ENCODE data around the gene DDAH1. TPM values are rescaled to one million over a fixed set of nuclear protein-coding genes. Genes with fewer than 3 reads are reported as not detected.

DDAH1 gene
- total and polyA plus RNA-seq, 2 of the 8 experiments (the other 6 are each of a cell fraction or from before 2014, with no cell fraction given) = 22.8 to 54.5 TPM

- H3K79me2 ChIP-seq (ENCODE audit: control insufficient read depth in 1 of 2, insufficient read depth in 2 of 2, low read length in 2 of 2) = no peaks in the 10 kb centered on the region
- H3K56ac ChIP-seq (replicated peaks; ENCODE audit: insufficient read length, low read depth, low read length) = no peak overlapping the region
- no peak overlapping the region for H3K23ac ChIP-seq (ENCODE audit: insufficient read length)
- H3K4me3 ChIP-seq (ENCODE audit: extremely low read depth in 1 of 4, insufficient read depth in 2 of 4, low read depth in 3 of 4, low read length in 4 of 4) = no peak overlapping the region
- H2AFZ ChIP-seq (ENCODE audit: low read length) = no peak overlapping the region
- ChIA-PET CTCF (ENCODE audit: partially characterized antibody) (interaction anchor here (0.8 to 1.5 kb wide), 3 partner anchors 7 to 28 kb away, joined by 3 to 4 read pairs (median 3); no protein-coding TSS in a partner anchor), POLR2A (ENCODE audit: partially characterized antibody) (no interaction called here)
- no peak overlapping the region for H3K4me2 ChIP-seq (ENCODE audit: insufficient read depth in 1 of 2, low read depth in 2 of 2, low read length in 2 of 2)
- H3K27me3 ChIP-seq (replicated peaks in 1 of 4; ENCODE audit: control insufficient read depth in 3 of 4, extremely low read depth in 1 of 4, insufficient read depth in 3 of 4, low read length in 3 of 4) = no peaks in the 10 kb centered on the region
- no peak overlapping the region for H2BK12ac ChIP-seq (ENCODE audit: low read depth, low read length)
- H3K27ac ChIP-seq (ENCODE audit: low read depth, low read length) = no peak overlapping the region
- H3K23me2 ChIP-seq (ENCODE audit: low read depth, low read length) = no peaks in the 10 kb centered on the region
- no peak overlapping the region for H4K8ac ChIP-seq (ENCODE audit: extremely low read depth, insufficient read depth, low read length)
- peaks cover 0 to 1% of the 10 kb centered on the region in 2 experiments for H4K20me1 ChIP-seq (replicated peaks in 1 of 2; ENCODE audit: control insufficient read depth in 1 of 2, insufficient read depth in 2 of 2, low read length in 2 of 2)
- 97% methylated on average over 2 of the region's 2 CpGs; no CpG with 5 or more reads in 1 of the 2 experiments for WGBS, 2 experiments (ENCODE audit: extremely low coverage in 1 of 2, insufficient coverage in 1 of 2, insufficient read length in 1 of 2, insufficient replicate concordance in 2 of 2, low coverage in 1 of 2, low lambda C conversion rate in 2 of 2, missing lambda C conversion rate in 1 of 2)
- no peak overlapping the region for H4K91ac ChIP-seq (replicated peaks; ENCODE audit: insufficient read length, low read length)
- no peak overlapping the region for H2BK20ac ChIP-seq (ENCODE audit: low read length)
- H2BK120ac ChIP-seq (replicated peaks; ENCODE audit: low read depth, low read length) = no peak overlapping the region
- no peak overlapping the region for H3K9ac ChIP-seq (replicated peaks in 1 of 4; ENCODE audit: extremely low read depth in 1 of 4, low read depth in 3 of 4, low read length in 3 of 4)
- H3K4ac ChIP-seq (replicated peaks; ENCODE audit: insufficient read length, low read depth, low read length) = no peak overlapping the region
- peak overlapping the region; percentile 22 for H4K5ac ChIP-seq (ENCODE audit: insufficient read length, low read depth, low read length)
- DNase-seq (ENCODE audit: low read depth in 1 of 2, low spot score in 2 of 2) (no peak), FAIRE-seq (no peak)
- peak overlapping the region; percentile 17; the same call in 1 of the 2 replicates for H2AK5ac ChIP-seq (ENCODE audit: low read depth, low read length)
- no peak overlapping the region for H2BK5ac ChIP-seq (ENCODE audit: low read depth, low read length)
- no peaks in the 10 kb centered on the region; a peak in 1 of 8 replicates for H3K36me3 ChIP-seq (ENCODE audit: control insufficient read depth in 2 of 4, insufficient read depth in 4 of 4, low read length in 3 of 4)
- H3K14ac ChIP-seq (ENCODE audit: insufficient read length) = no peak overlapping the region
- no peak overlapping the region for H2BK15ac ChIP-seq (ENCODE audit: low read length)
- H3K4me1 ChIP-seq (replicated peaks in 1 of 4; ENCODE audit: control insufficient read depth in 3 of 4, insufficient read depth in 4 of 4, low read length in 3 of 4) = no peaks in the 10 kb centered on the region
- no peak overlapping the region for H3K18ac ChIP-seq (ENCODE audit: extremely low read depth, low read length)
- H3K79me1 ChIP-seq (ENCODE audit: low read depth, low read length) = no peaks in the 10 kb centered on the region; the same call in 1 of the 2 replicates
- H3K9me3 ChIP-seq (ENCODE audit: insufficient read depth in 2 of 2, low read depth in 1 of 2, low read length in 1 of 2) = no peaks in the 10 kb centered on the region
- TF ChIP-seq MAX (IDR thresholded peaks at IDR 0.05) (no peak), BRCA1 (IDR thresholded peaks at IDR 0.05; ENCODE audit: low read depth, low read length) (no peak), CBX5 (IDR thresholded peaks at IDR 0.05; ENCODE audit: low read depth, low read length) (no peak), EP300 (IDR thresholded peaks at IDR 0.05; ENCODE audit: borderline replicate concordance in 1 of 2, low read depth in 2 of 2, low read length in 2 of 2) (no peak), CREB1 (IDR thresholded peaks at IDR 0.05) (no peak), CEBPB (IDR thresholded peaks at IDR 0.05; ENCODE audit: low read depth, low read length) (no peak)
Observed at GRCh38 chr1:85316321-85316720, 148.6 kb downstream of the DDAH1 start.
